ENCODE measurements around the gene ARHGAP23.

Gene ARHGAP23

DNA sequence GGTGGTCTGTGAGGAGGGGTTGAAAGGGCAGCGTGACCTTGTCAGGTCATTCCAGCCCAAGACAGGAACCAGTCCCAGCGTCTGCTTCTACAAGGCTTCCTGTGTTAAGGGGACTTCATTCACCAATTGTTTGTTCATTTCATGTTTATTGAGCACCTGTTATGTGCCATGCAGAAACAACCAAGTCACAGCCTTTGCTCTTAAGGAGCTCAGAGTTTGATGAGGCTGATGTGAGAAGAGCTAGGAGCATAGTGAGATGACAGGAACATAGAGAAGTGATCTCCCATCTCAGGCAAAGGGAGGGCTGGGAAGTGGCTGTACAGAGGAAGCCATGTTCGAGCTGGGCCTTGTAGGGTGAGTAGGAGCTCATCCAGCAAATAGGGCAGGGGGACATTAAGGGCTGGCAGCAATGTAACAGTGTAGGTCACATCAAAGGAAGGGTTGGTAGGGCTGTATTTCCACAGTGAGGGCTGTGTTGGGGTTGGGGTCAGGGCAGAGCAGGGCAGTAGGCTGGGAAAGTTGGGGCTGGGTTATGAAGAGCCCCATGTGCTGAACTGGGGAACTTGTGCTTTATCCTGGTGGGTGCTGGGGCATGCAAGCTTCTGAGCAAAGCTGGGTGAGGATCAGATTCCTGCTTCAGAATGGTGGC, 79.8 kb downstream of the ARHGAP23 start:
- ChIA-PET CTCF (interaction anchor here (1.8 to 2.6 kb wide), 2 partner anchors 74 to 155 kb away, joined by 6 to 7 read pairs; no protein-coding TSS in a partner anchor), POLR2A (ENCODE audit: low non-redundant PET) (no interaction called here)
- TF ChIP-seq CTCF (conservative IDR thresholded peaks at IDR 0.05; ENCODE audit: low read depth) = no peak
- DNase-seq (ENCODE audit: low spot score) = no peak
- H3K27ac ChIP-seq = peak overlapping the region; percentile 59

GRCh38 chr17:38508570-38508950, 80.3 kb downstream of the ARHGAP23 start:
- POLR2A ChIA-PET (ENCODE audit: low non-redundant PET) = no interaction called here
- no peak for DNase-seq (ENCODE audit: low spot score)
- CTCF ChIA-PET = interaction anchor here (0.6 to 2.6 kb wide), 5 partner anchors 14 to 155 kb away, joined by 3 to 14 read pairs (median 6); no protein-coding TSS in a partner anchor
- peak overlapping the region; percentile 59 for H3K27ac ChIP-seq
- no peak for TF ChIP-seq CTCF (conservative IDR thresholded peaks at IDR 0.05; ENCODE audit: low read depth)

DNA sequence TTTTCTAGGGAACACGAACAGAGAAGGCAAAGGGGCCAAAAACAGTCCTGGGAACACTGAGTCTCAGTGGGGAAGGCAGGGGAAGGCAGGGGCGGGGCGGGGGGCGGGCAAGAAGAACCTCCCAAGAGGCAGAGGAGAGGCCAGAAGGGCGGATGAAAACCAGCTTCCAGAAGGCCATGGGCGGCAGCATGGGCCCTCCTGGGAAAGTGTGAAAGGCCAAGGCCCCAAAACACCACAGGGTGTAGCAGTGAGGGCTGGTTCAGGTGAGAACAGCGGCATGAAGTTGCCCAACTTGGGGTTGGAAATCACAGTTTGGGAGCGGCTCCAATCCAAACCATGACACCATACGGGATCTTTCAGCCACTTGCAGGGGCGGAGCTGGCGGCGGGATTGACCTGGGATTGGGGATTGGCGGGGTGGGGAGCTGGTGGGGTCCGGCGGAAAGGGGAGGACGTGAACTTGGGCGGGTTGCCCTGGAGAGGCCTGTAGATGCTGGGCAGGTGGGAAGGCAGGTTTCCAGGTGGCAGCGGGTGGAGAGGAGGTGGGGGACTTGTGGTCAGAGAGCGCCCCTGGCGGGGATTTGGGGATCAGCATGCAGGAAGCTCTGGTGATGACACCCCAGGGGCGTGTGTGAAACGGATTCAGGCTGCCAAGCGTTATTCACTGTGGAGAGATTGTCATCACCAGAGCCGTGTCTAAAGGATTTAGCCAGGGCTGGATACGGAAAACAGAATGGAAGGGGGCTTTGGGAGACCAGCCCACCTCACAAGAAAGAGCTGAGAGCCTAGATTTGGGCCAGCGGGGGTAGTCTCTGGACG, 80.9 kb downstream of the ARHGAP23 start:
- POLR2A ChIA-PET (ENCODE audit: low non-redundant PET) = no interaction called here
- TF ChIP-seq CTCF (conservative IDR thresholded peaks at IDR 0.05; ENCODE audit: low read depth) = peak; percentile 71
- CTCF ChIA-PET = interaction anchor here (0.6 to 2.6 kb wide), 12 partner anchors 11 to 1974 kb away, joined by 3 to 14 read pairs (median 4); no protein-coding TSS in a partner anchor
- H3K27ac ChIP-seq = peak overlapping the region; percentile 59
- DNase-seq (ENCODE audit: low spot score) = peak; percentile 90

DNA sequence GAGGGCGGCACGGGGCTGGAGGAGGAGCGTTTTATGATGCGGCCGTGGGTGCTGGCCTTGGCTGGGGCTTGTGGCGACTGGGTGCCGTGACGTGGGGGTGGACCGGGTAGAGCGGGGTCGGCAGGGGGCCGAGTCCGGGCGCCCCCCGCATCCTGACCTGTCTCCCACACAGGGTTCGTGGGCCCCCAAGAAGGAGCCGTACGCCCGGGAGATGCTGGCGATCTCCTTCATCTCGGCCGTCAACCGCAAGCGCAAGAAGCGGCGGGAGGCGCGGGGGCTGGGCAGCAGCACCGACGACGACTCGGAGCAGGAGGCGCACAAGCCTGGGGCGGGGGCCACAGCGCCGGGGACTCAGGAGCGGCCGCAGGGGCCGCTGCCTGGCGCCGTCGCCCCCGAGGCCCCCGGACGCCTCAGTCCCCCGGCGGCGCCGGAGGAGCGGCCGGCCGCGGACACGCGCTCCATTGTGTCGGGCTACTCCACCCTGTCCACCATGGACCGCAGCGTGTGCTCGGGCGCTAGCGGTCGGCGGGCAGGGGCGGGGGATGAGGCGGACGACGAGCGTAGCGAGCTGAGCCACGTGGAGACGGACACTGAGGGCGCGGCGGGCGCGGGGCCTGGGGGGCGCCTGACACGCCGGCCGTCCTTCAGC, 81.6 kb downstream of the ARHGAP23 start:
- no peak for TF ChIP-seq CTCF (conservative IDR thresholded peaks at IDR 0.05; ENCODE audit: low read depth)
- H3K27ac ChIP-seq = peak overlapping the region; percentile 59
- DNase-seq (ENCODE audit: low spot score) = no peak
- POLR2A ChIA-PET (ENCODE audit: low non-redundant PET) = no interaction called here
- CTCF ChIA-PET = interaction anchor here (0.6 to 2.6 kb wide), 11 partner anchors 12 to 1974 kb away, joined by 3 to 14 read pairs (median 4); no protein-coding TSS in a partner anchor

DNA sequence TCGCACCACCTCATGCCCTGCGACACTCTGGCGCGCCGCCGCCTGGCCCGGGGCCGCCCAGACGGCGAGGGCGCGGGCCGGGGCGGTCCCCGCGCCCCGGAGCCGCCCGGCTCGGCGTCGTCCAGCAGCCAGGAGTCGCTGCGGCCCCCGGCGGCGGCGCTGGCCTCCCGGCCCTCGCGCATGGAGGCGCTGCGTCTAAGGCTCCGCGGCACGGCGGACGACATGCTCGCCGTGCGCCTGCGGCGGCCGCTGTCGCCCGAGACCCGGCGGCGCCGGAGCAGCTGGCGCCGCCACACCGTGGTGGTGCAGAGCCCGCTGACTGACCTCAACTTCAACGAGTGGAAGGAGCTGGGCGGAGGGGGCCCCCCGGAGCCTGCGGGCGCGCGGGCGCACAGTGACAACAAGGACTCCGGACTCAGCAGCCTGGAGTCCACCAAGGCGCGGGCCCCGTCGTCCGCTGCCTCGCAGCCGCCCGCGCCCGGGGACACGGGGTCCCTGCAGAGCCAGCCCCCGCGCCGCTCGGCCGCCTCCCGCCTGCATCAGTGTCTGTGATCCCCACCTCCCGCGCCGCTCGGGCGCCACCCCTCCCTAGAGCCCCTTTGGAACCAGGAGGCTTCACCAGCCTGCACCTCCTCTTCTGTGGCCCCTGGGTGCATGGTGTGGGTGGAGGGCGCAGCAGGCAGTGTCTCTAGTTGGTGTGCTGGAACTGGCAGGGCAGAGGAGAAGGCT, 82.3 kb downstream of the ARHGAP23 start:
- peak overlapping the region; percentile 67 for H3K27ac ChIP-seq
- CTCF ChIA-PET = no interaction called here
- POLR2A ChIA-PET (ENCODE audit: low non-redundant PET) = no interaction called here
- no peak for DNase-seq (ENCODE audit: low spot score)
- TF ChIP-seq CTCF (conservative IDR thresholded peaks at IDR 0.05; ENCODE audit: low read depth) = no peak

All from RWPE1 (cell line).